ENCODE results near the gene CACTIN.

- no peak for TF ChIP-seq POLR2A (IDR thresholded peaks at IDR 0.05)
- TF ChIP-seq, protein P1, sequence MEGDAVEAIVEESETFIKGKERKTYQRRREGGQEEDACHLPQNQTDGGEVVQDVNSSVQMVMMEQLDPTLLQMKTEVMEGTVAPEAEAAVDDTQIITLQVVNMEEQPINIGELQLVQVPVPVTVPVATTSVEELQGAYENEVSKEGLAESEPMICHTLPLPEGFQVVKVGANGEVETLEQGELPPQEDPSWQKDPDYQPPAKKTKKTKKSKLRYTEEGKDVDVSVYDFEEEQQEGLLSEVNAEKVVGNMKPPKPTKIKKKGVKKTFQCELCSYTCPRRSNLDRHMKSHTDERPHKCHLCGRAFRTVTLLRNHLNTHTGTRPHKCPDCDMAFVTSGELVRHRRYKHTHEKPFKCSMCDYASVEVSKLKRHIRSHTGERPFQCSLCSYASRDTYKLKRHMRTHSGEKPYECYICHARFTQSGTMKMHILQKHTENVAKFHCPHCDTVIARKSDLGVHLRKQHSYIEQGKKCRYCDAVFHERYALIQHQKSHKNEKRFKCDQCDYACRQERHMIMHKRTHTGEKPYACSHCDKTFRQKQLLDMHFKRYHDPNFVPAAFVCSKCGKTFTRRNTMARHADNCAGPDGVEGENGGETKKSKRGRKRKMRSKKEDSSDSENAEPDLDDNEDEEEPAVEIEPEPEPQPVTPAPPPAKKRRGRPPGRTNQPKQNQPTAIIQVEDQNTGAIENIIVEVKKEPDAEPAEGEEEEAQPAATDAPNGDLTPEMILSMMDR (IDR thresholded peaks at IDR 0.05) = no peak
These were observed 17.8 kb downstream of the CACTIN start for GRCh38 chr19:3608750-3609322.
